Testis (tissue), 2 donors: ENCODE results near the gene PCBP3.

Source experiments
- POLR2A ChIP-seq: fragments of 450-650 bp; IDR thresholded peaks from one replicate; pipeline ENCODE4 v1.6.1; 2017; ENCODE audit warnings: antibody characterized with exemption, mild to moderate bottlenecking, moderate library complexity
- TF ChIP-seq, protein P1 (sequence below), 3 experiments: fragments of 450-650 bp in 2 of 3; fragments of 200-600 bp in 1 of 3; sonication (generic) in 1 of 3; IDR thresholded peaks; one replicate each; pipeline ENCODE4 v1.5.1; 2016 to 2019; ENCODE audit warnings: antibody characterized with exemption in 3 of 3, mild to moderate bottlenecking in 2 of 3, moderate library complexity in 1 of 3

- TF ChIP-seq, protein P1, sequence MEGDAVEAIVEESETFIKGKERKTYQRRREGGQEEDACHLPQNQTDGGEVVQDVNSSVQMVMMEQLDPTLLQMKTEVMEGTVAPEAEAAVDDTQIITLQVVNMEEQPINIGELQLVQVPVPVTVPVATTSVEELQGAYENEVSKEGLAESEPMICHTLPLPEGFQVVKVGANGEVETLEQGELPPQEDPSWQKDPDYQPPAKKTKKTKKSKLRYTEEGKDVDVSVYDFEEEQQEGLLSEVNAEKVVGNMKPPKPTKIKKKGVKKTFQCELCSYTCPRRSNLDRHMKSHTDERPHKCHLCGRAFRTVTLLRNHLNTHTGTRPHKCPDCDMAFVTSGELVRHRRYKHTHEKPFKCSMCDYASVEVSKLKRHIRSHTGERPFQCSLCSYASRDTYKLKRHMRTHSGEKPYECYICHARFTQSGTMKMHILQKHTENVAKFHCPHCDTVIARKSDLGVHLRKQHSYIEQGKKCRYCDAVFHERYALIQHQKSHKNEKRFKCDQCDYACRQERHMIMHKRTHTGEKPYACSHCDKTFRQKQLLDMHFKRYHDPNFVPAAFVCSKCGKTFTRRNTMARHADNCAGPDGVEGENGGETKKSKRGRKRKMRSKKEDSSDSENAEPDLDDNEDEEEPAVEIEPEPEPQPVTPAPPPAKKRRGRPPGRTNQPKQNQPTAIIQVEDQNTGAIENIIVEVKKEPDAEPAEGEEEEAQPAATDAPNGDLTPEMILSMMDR (IDR thresholded peaks at IDR 0.05), result no peak
- no peak for TF ChIP-seq POLR2A
Observed at GRCh38 chr21:45742247-45742646, 98.7 kb downstream of the PCBP3 start.
